BE2C (cell line): ENCODE measurements around the gene KIAA1217.

Experiments used
- DNase-seq: peaks from one replicate; pipeline ENCODE4 v3.0.0-alpha.2; 2020
- H3K27me3 ChIP-seq: fragments of 250-450 bp; sonication (Bioruptor Pico); 2 replicates; pipeline ENCODE4 v1.5.1; 2020; ENCODE audit warnings: mild to moderate bottlenecking
- H3K36me3 ChIP-seq: fragments of 250-450 bp; sonication (Bioruptor Pico); 2 replicates; pipeline ENCODE4 v1.5.1; 2020; ENCODE audit warnings: mild to moderate bottlenecking
- H3K4me1 ChIP-seq: fragments of 250-450 bp; sonication (Bioruptor Pico); 2 replicates; pipeline ENCODE4 v1.5.1; 2020
- H3K4me3 ChIP-seq: 2 replicates; pipeline ENCODE4 v1.5.1; 2011; ENCODE audit warnings: low read depth, low read length
- H3K9me3 ChIP-seq: fragments of 250-450 bp; sonication (Bioruptor Pico); 2 replicates; pipeline ENCODE4 v1.5.1; 2020
- CTCF ChIP-seq: IDR thresholded peaks from 2 replicates; pipeline ENCODE4 v1.5.1; 2012; ENCODE audit warnings: mild to moderate bottlenecking, low read depth, low read length

The KIAA1217 gene

GRCh38 chr10:24531439-24531838, 322.5 kb downstream of the KIAA1217 start:
- H3K4me1 ChIP-seq, result no peaks in the 10 kb centered on the region
- DNase-seq, result no peak
- no peak for TF ChIP-seq CTCF

GRCh38 chr10:24533981-24534380, 325.0 kb downstream of the KIAA1217 start:
- H3K4me1 ChIP-seq, result no peaks in the 10 kb centered on the region
- no peaks in the 10 kb centered on the region for H3K27me3 ChIP-seq
- no peaks in the 10 kb centered on the region for H3K9me3 ChIP-seq
- no peaks in the 10 kb centered on the region for H3K36me3 ChIP-seq
- H3K4me3 ChIP-seq, result no peak overlapping the region
- DNase-seq, result no peak
- TF ChIP-seq CTCF, result no peak

More at GRCh38 chr10:24531439-24531838, 322.5 kb downstream of the KIAA1217 start:
- Histone ChIP-seq H3K9me3 (no peaks in the 10 kb centered on the region), H3K4me3 (no peak overlapping the region), H3K36me3 (no peaks in the 10 kb centered on the region), H3K27me3 (no peaks in the 10 kb centered on the region)

- no peaks in the 10 kb centered on the region for H3K9me3 ChIP-seq
- no peaks in the 10 kb centered on the region for H3K4me1 ChIP-seq
- no peaks in the 10 kb centered on the region for H3K36me3 ChIP-seq
- H3K27me3 ChIP-seq, result no peaks in the 10 kb centered on the region
- no peak for DNase-seq
- H3K4me3 ChIP-seq, result no peak overlapping the region
- TF ChIP-seq CTCF, result no peak
These were observed 327.7 kb downstream of the KIAA1217 start for GRCh38 chr10:24536636-24537035.

- no peaks in the 10 kb centered on the region for H3K36me3 ChIP-seq
- no peak overlapping the region for H3K4me3 ChIP-seq
These were observed 332.4 kb downstream of the KIAA1217 start for GRCh38 chr10:24541239-24541753.

GRCh38 chr10:24542314-24543270, 333.7 kb downstream of the KIAA1217 start:
- no peak for DNase-seq
- no peaks in the 10 kb centered on the region for H3K36me3 ChIP-seq
- no peaks in the 10 kb centered on the region for H3K4me1 ChIP-seq
- H3K4me3 ChIP-seq, result no peak overlapping the region
- H3K9me3 ChIP-seq, result no peaks in the 10 kb centered on the region
- peaks cover 3% of the 10 kb centered on the region; the same call in 1 of the 2 replicates for H3K27me3 ChIP-seq
- no peak for TF ChIP-seq CTCF

More at GRCh38 chr10:24541239-24541753, 332.4 kb downstream of the KIAA1217 start:
- no peak for TF ChIP-seq CTCF
- DNase-seq, result no peak
- Histone ChIP-seq H3K27me3 (peaks cover 3% of the 10 kb centered on the region; the same call in 1 of the 2 replicates), H3K9me3 (no peaks in the 10 kb centered on the region), H3K4me1 (no peaks in the 10 kb centered on the region)

GRCh38 chr10:24544776-24545175, 335.8 kb downstream of the KIAA1217 start:
- no peaks in the 10 kb centered on the region for H3K36me3 ChIP-seq
- no peak for TF ChIP-seq CTCF
- H3K9me3 ChIP-seq, result no peaks in the 10 kb centered on the region
- peaks cover 3% of the 10 kb centered on the region; the same call in 1 of the 2 replicates for H3K27me3 ChIP-seq
- no peak for DNase-seq
- no peaks in the 10 kb centered on the region for H3K4me1 ChIP-seq
- no peak overlapping the region for H3K4me3 ChIP-seq
